Fibroblast of skin of right quadriceps (primary cell): Measurements from ENCODE around the gene MICALL1.

Experiments used
- DNase-seq: peaks from one replicate; pipeline ENCODE4 v3.0.0-alpha.2; 2013

The MICALL1 gene, protein sequence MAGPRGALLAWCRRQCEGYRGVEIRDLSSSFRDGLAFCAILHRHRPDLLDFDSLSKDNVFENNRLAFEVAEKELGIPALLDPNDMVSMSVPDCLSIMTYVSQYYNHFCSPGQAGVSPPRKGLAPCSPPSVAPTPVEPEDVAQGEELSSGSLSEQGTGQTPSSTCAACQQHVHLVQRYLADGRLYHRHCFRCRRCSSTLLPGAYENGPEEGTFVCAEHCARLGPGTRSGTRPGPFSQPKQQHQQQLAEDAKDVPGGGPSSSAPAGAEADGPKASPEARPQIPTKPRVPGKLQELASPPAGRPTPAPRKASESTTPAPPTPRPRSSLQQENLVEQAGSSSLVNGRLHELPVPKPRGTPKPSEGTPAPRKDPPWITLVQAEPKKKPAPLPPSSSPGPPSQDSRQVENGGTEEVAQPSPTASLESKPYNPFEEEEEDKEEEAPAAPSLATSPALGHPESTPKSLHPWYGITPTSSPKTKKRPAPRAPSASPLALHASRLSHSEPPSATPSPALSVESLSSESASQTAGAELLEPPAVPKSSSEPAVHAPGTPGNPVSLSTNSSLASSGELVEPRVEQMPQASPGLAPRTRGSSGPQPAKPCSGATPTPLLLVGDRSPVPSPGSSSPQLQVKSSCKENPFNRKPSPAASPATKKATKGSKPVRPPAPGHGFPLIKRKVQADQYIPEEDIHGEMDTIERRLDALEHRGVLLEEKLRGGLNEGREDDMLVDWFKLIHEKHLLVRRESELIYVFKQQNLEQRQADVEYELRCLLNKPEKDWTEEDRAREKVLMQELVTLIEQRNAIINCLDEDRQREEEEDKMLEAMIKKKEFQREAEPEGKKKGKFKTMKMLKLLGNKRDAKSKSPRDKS

GRCh38 chr22:37905534-37906363 is at the start of gene MICALL1:
Gene MICALL1, plus strand, starts transcription at chr22:37906297. Its CDS starts 126 bp downstream, at chr22:37906423.
- DNase-seq: peak; percentile 82

DNA sequence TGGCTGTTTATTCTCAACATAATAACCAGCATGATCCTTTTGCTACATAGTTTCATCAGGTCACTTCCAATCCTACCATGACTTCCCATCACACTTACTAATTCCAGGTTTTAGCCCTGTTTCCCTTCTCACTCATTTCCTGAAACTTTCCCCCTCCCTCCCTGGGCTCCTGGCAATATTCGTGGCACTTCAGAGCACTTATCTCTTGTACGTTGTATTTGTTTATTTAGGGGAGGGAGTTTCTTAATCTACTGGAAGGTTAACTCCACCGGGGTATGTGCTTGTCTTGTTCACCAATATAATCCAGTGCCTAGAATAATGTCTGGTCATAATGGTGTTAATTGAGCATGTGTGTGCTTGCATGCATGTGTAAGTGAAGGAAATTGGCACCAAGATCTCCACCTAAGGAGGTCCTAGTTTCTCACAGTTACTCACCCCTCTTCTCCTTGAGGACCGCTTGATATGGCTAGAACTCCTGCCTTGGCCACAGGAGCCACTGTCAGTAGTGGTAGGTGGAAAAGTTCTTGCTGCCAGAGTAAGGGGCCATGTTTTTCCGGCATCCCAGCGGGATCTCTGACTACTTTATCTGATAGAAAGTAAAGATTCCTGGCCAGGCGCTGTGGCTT is 45.2 kb upstream of the MICALL1 start:
- no peak for DNase-seq

DNA sequence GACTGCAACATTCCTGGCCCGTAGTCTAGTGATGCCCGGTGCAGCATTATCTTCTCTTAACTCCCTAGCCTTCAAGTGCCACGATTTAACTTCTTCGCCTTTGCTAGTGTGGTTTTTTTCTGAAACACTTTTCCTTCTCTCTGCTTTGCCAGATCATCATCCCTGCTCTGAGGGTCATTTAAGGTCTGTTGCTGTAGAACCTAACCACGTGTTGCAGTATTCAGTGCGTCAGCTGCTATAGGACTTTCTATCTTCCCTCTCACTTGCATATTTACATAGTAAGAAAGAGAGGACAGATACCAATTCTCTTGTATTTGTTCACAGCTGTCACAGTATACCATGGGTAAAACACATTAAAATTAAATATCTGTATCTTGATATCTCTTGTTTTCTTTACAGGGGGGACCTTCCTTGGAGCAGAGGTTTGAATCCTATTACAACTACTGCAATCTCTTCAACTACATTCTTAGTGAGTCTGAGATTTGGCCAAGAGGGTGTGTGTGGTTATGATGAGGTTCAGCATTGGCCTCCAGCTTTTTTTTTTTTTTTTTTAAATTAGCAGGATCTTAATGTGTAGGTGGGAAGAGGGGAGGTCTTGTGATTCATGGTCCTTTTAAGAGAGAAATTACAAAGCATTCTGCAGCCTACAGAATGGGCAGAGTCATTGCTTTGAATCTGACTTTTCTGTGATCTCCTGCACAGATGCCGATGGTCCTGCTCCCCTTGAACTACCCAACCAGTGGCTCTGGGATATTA is 43.3 kb upstream of the MICALL1 start:
- DNase-seq: no peak

- no peak for DNase-seq
These were observed 40.6 kb upstream of the MICALL1 start for GRCh38 chr22:37865510-37865909.

DNA sequence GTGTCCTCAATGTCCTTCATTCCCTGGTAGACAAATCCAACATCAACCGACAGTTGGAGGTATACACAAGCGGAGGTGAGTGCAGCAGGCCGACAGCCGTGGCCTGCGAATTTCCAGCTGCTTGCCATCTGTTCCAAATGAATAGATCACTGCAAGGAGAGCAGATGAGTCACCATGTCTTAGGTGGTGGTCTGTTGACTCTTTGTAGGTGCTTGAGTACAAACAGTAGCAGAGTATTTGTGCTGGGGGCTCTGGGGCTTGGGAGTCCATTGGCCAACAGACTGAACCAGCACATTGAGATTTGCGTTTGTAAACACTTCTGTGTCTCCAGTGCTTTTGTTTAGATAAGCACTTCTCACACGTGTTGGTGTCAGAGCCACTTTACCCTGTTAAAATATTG is 35.8 kb upstream of the MICALL1 start:
- no peak for DNase-seq

DNA sequence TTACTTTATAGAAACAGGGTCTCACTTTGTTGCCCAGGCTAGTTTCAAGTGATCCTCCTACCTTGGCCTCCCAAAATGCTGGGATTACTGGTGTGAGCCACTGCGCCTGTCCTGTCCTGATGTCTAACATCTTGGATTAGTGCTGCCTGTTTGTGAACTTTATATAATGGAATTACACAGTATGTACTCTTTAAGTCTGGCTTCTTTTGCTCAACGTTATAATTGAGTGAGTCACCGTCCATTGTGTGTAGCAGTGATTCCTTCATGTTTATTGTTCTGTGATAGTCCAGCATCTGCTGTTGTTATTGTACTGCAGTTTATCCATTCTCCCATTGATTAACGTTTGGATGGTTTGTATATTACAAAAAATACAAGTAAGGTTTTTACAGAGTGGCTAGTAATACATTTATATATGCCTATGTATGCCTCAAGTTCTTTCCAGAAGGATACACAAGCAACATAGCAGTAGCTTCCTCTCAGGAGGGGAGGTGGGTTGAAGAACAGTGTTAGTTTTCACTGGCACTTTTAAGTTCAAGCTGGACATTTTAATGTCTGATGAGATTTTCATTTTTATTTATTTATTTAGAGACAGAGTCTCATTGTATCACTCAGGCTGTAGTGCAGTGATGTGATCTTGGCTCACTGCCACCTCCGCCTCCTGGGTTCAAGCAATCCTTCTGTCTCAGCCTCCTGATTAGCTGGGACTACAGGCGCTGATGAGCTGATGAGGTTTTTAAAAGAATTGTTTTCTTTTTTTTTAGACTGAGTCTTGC is 25.2 kb upstream of the MICALL1 start:
- DNase-seq: peak; percentile 52

GRCh38 chr22:37884420-37884819 is 21.7 kb upstream of the MICALL1 start:
- DNase-seq: peak; percentile 65

DNA sequence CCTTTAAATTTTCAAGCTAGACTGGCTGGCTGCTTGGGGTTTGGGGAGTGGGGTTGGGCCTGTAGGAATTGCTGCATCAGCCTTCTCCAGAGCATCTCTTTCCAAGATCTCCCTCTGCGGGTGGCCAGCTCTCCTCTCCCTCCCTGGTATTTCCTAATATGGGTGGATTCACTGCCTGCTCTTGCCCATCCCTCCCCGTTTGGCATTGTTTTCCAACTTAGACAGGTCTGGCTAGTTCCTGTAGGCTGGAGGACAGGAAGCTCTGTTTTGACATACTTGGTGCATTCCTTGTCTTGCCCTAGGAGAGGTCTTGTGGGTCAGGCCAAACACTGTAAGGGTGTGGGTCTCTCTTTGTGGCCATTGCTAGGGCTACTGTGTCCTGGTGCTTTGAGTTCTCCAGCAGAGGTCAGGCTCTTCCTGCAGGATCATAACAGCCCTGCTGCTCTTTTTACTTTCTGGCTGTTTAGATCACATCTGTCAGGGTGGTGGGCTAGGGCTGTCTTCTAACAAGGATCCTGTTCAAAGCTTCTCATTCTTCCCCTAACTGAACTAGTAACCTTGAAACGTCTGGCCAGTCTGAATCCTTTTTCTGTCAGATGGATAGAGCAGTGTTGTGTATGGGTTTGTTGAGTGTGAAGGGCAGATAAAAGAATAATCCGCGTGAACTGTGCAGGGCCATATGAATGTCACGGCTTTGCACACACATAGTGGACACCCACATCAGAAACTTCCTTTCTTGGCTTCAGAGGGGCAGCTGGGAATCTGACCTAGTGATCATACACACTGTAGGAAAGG is 18.3 kb upstream of the MICALL1 start:
- peak; percentile 90 for DNase-seq

DNA sequence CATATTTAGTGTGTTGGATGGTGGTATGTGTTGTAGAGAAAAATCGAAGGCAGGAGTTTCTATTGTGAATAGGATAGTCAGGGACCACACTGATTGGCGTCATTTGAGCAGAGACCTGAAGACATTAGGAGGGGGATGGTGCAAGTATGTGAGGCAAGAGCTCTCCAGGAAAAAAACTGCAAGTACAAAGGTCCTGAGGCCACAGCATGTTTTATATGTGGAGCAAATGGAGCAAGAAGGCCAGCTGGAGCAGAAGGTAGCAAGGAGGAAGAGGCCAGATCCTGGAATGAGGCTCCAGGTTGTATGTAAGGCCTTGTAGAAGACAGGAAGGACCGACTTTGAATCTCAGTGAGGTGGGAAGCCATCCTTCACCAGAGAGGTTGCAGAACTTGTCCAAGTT is 14.2 kb upstream of the MICALL1 start:
- no peak for DNase-seq

DNA sequence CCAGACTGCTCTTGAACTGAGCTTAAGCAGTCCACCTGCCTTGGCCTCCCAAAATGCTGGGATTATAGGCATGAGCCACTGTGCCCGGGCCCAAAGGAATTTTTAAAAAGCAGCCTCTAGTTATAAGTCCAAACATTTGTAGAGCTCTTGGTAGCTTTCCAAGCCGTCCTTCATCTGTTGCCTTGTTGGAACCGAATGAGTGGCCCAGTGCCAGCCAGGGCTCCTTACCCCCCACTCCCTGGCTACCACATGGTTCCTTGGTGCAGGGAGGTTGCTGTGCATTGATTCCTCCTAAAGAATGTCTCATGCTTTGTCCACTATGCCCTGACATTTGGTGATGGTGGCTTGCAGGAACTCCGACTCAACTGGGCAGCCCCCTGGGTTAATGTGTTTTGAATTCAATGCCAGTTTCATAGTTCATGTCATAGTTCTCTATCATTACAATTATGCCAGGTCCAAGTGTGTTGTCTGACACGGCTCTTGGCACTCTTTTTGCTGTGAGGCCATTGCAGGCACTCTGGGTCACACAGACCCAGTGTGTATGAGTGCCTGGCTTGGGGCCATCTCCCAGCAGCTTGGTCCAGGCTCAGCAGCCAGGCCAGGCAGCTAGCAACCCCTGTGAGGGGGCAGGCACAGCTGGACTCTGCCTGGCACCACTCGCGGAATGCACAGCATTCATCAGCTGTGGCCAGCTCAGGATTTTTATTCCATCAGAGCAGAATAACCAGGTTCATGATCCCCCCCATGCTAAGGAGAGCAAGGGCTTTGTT is 13.3 kb upstream of the MICALL1 start:
- no peak for DNase-seq

DNA sequence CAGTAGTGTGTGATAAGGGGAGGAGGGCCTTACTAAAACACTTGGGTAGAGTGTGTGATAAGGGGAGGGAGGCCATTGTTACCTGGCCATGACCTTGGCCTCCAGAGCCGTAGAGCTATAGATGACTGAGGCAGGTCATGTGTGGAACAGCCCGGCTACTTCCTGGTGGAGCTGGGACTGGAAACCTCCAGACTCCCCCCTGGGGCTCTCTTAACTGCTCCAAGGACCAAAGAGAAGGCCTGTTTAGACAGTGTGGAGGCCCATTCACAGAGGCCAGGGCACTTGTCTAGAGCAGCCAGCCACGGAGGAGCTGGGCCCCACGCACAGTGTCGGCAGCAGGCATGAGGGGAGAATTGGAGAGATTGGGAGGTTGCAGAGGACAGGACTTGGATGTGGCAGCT is 12.5 kb upstream of the MICALL1 start:
- no peak for DNase-seq

GRCh38 chr22:37894939-37895670 is 11.0 kb upstream of the MICALL1 start:
- DNase-seq: no peak

DNA sequence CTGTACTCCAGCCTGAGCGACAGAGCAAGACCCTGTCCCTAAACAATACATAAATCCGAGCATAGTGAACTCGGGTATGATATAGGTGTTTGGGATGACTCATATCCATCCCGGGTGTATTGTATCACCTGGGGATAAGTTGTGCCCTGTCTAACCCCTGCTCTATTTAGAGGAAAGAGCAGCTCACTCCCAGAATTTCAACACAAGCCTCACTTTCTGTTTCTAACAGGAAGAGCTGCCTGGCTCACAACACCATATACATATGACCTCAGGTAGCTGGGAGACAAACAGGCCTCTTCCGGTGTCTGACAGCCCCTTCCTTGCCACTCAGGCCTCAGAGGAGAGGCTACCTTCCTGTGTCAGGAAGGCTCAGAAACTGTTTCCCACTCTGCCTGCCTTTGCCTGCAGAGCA is 9.9 kb upstream of the MICALL1 start:
- DNase-seq: no peak

- DNase-seq: no peak
These were observed 9.2 kb upstream of the MICALL1 start for GRCh38 chr22:37896939-37897338.

DNA sequence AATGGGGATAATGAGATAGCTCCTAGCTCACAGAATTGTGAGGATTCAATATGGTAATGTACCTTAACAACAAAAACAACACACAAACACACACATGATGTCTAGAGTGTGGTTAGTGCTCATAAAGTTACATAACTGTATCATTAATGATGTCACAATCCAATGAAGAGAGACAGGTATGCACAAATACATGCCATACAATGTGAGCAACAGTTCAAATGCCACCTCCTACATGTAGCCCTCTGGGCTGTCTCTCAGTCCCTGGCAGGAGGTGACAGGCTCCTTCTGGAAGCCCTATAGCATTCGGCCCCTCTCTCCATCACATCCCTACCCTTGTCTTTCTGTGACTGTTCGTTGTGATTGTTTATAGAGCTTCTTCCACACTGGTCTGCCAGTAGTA is 8.3 kb upstream of the MICALL1 start:
- DNase-seq: no peak

- no peak for DNase-seq
These were observed 7.5 kb upstream of the MICALL1 start for GRCh38 chr22:37898441-37899181.

DNA sequence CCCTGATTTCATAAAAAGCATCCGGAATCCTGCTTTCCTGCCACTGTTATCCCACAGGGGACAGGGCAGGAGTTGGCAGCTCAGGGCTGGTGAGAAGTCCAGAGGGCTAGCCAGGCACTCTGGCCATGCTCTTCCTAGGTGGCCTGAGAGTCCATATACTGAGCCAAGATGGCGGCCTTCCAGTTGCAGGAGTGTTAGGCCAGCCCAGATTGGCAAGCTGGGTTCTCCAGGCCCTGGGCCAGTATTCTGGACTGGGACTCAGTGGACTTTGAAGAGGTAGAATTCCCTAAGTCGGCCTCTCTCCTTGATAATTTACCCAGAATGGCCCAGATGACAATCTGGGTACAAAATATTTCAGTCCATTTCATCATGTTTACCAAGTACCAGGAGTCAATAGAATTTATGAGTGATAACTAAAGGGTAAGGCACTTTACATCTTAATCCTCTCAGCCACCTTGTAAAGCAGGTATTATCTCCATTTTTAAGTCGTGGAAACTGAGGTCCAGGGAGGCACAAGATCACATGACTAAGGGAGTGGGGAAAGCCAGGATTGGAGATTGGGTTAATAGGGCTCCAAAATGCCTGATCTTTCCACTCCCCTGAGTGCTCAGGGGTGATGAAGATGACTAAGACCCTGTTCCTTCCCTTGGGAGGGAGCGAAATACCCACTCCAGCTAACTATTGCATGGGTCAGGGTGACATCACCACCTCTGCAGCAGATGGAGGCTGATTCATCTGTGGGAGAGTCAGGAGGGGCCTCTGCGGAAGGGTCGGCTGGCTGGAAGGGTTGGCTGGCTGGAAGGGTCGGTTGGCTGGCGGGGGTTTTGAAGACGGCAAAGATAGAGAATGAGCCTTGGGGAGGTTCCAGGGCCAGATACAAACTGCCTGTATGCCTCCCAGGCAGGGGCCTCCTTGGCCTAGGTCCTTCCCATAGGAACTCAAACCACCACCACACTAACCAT is 1.2 kb upstream of the MICALL1 start:
- peak; percentile 98 for DNase-seq
